ENCODE data around the gene SFXN5.

The SFXN5 gene

GRCh38 chr2:72952961-72953360, 118.6 kb downstream of the SFXN5 start:
- H3K36me3 ChIP-seq (ENCODE audit: control insufficient read depth, insufficient read depth, low read length): no peaks in the 10 kb centered on the region
- no peaks in the 10 kb centered on the region for H3K79me1 ChIP-seq (ENCODE audit: low read length)
- no peak overlapping the region for H2AK5ac ChIP-seq (ENCODE audit: low read length)
- no peak overlapping the region for H2BK120ac ChIP-seq (ENCODE audit: low read depth, low read length)
- no peak overlapping the region for H4K5ac ChIP-seq (ENCODE audit: low read length)
- WGBS (ENCODE audit: extremely low coverage, insufficient coverage, low lambda C conversion rate): no CpG with 5 or more reads among the region's 14 CpGs
- no peak overlapping the region for H4K8ac ChIP-seq (ENCODE audit: low read depth, low read length)
- no peak overlapping the region for H3K23ac ChIP-seq (ENCODE audit: low read length)
- H3K9ac ChIP-seq (ENCODE audit: low read length): no peak overlapping the region
- no peak overlapping the region for H2BK5ac ChIP-seq (ENCODE audit: low read length)
- no peak overlapping the region for H2BK15ac ChIP-seq (replicated peaks; ENCODE audit: low read depth)
- peaks cover 5% of the 10 kb centered on the region for H3K4me1 ChIP-seq (ENCODE audit: control insufficient read depth, low read depth, low read length)
- no peak overlapping the region for H3K56ac ChIP-seq (ENCODE audit: low read length)
- H3K27ac ChIP-seq (ENCODE audit: low read depth, low read length): no peak overlapping the region
- H3K4ac ChIP-seq (ENCODE audit: low read depth, low read length): no peak overlapping the region
- no peaks in the 10 kb centered on the region for H3K79me2 ChIP-seq (ENCODE audit: control insufficient read depth, insufficient read depth, low read length)
- H3K27me3 ChIP-seq (ENCODE audit: insufficient read depth, low read length, poor library complexity): no peaks in the 10 kb centered on the region
- H3K4me3 ChIP-seq (ENCODE audit: low read length): no peak overlapping the region
- no peak for DNase-seq
- no peak overlapping the region for H3K4me2 ChIP-seq (ENCODE audit: low read length)
- H3K18ac ChIP-seq (ENCODE audit: low read length): no peak overlapping the region

- H2AK5ac ChIP-seq (ENCODE audit: low read length): no peak overlapping the region
- H3K9ac ChIP-seq (ENCODE audit: low read length): no peak overlapping the region
- H3K4me2 ChIP-seq (ENCODE audit: low read length): no peak overlapping the region
- DNase-seq: peak; percentile 38
- H3K36me3 ChIP-seq (ENCODE audit: control insufficient read depth, insufficient read depth, low read length): no peaks in the 10 kb centered on the region
- H3K18ac ChIP-seq (ENCODE audit: low read length): peak overlapping the region; percentile 20
- peak overlapping the region; percentile 40 for H3K56ac ChIP-seq (ENCODE audit: low read length)
- no peak overlapping the region for H2BK5ac ChIP-seq (ENCODE audit: low read length)
- H3K4me3 ChIP-seq (ENCODE audit: low read length): no peak overlapping the region
- H3K27me3 ChIP-seq (ENCODE audit: insufficient read depth, low read length, poor library complexity): no peaks in the 10 kb centered on the region
- H3K79me1 ChIP-seq (ENCODE audit: low read length): no peaks in the 10 kb centered on the region
- no peak overlapping the region for H2BK15ac ChIP-seq (replicated peaks; ENCODE audit: low read depth)
- no peak overlapping the region for H3K4ac ChIP-seq (ENCODE audit: low read depth, low read length)
- no CpG with 5 or more reads among the region's 8 CpGs for WGBS (ENCODE audit: extremely low coverage, insufficient coverage, low lambda C conversion rate)
- peak overlapping the region; percentile 57 for H3K27ac ChIP-seq (ENCODE audit: low read depth, low read length)
- no peak overlapping the region for H4K5ac ChIP-seq (ENCODE audit: low read length)
- H4K8ac ChIP-seq (ENCODE audit: low read depth, low read length): no peak overlapping the region
- H2BK120ac ChIP-seq (ENCODE audit: low read depth, low read length): peak overlapping the region; percentile 6
- H3K79me2 ChIP-seq (ENCODE audit: control insufficient read depth, insufficient read depth, low read length): no peaks in the 10 kb centered on the region
- H3K4me1 ChIP-seq (ENCODE audit: control insufficient read depth, low read depth, low read length): peaks cover 5% of the 10 kb centered on the region
- no peak overlapping the region for H3K23ac ChIP-seq (ENCODE audit: low read length)
Measured at GRCh38 chr2:72952110-72952823, 119.2 kb downstream of the SFXN5 start.

- DNase-seq: peak; percentile 74
- H3K56ac ChIP-seq (ENCODE audit: low read length): peak overlapping the region; percentile 40
- H4K5ac ChIP-seq (ENCODE audit: low read length): no peak overlapping the region
- no peak overlapping the region for H3K23ac ChIP-seq (ENCODE audit: low read length)
- H2BK5ac ChIP-seq (ENCODE audit: low read length): peak overlapping the region; percentile 17
- peak overlapping the region; percentile 57 for H3K27ac ChIP-seq (ENCODE audit: low read depth, low read length)
- H2AK5ac ChIP-seq (ENCODE audit: low read length): no peak overlapping the region
- H2BK15ac ChIP-seq (replicated peaks; ENCODE audit: low read depth): no peak overlapping the region
- peak overlapping the region; percentile 20 for H3K18ac ChIP-seq (ENCODE audit: low read length)
- no CpG with 5 or more reads among the region's 8 CpGs for WGBS (ENCODE audit: extremely low coverage, insufficient coverage, low lambda C conversion rate)
- peaks cover 5% of the 10 kb centered on the region for H3K4me1 ChIP-seq (ENCODE audit: control insufficient read depth, low read depth, low read length)
- H3K4ac ChIP-seq (ENCODE audit: low read depth, low read length): no peak overlapping the region
- no peaks in the 10 kb centered on the region for H3K79me1 ChIP-seq (ENCODE audit: low read length)
- no peak overlapping the region for H3K4me3 ChIP-seq (ENCODE audit: low read length)
- H4K8ac ChIP-seq (ENCODE audit: low read depth, low read length): no peak overlapping the region
- no peak overlapping the region for H3K9ac ChIP-seq (ENCODE audit: low read length)
- H3K79me2 ChIP-seq (ENCODE audit: control insufficient read depth, insufficient read depth, low read length): no peaks in the 10 kb centered on the region
- no peak overlapping the region for H3K4me2 ChIP-seq (ENCODE audit: low read length)
- peak overlapping the region; percentile 6 for H2BK120ac ChIP-seq (ENCODE audit: low read depth, low read length)
- no peaks in the 10 kb centered on the region for H3K27me3 ChIP-seq (ENCODE audit: insufficient read depth, low read length, poor library complexity)
- no peaks in the 10 kb centered on the region for H3K36me3 ChIP-seq (ENCODE audit: control insufficient read depth, insufficient read depth, low read length)
Measured at GRCh38 chr2:72951303-72952095, 120.0 kb downstream of the SFXN5 start.

- Histone ChIP-seq H4K8ac (ENCODE audit: low read depth, low read length) (no peak overlapping the region), H3K18ac (ENCODE audit: low read length) (peak overlapping the region; percentile 0), H3K79me2 (ENCODE audit: control insufficient read depth, insufficient read depth, low read length) (no peaks in the 10 kb centered on the region), H3K4ac (ENCODE audit: low read depth, low read length) (no peak overlapping the region), H2AK5ac (ENCODE audit: low read length) (no peak overlapping the region), H2BK5ac (ENCODE audit: low read length) (no peak overlapping the region), H3K4me1 (ENCODE audit: control insufficient read depth, low read depth, low read length) (peaks cover 5% of the 10 kb centered on the region), H3K79me1 (ENCODE audit: low read length) (no peaks in the 10 kb centered on the region), H3K36me3 (ENCODE audit: control insufficient read depth, insufficient read depth, low read length) (no peaks in the 10 kb centered on the region), H3K27ac (ENCODE audit: low read depth, low read length) (no peak overlapping the region), H3K4me2 (ENCODE audit: low read length) (no peak overlapping the region), H3K9ac (ENCODE audit: low read length) (no peak overlapping the region), H3K27me3 (ENCODE audit: insufficient read depth, low read length, poor library complexity) (no peaks in the 10 kb centered on the region), H3K4me3 (ENCODE audit: low read length) (no peak overlapping the region), H2BK15ac (replicated peaks; ENCODE audit: low read depth) (no peak overlapping the region), H2BK120ac (ENCODE audit: low read depth, low read length) (peak overlapping the region; percentile 7), H3K23ac (ENCODE audit: low read length) (no peak overlapping the region), H4K5ac (ENCODE audit: low read length) (no peak overlapping the region), H3K56ac (ENCODE audit: low read length) (peak overlapping the region; percentile 17)
- no CpG with 5 or more reads among the region's 13 CpGs for WGBS (ENCODE audit: extremely low coverage, insufficient coverage, low lambda C conversion rate)
- DNase-seq: no peak
Measured at GRCh38 chr2:72950558-72951255, 120.8 kb downstream of the SFXN5 start.

- Histone ChIP-seq H2BK5ac (ENCODE audit: low read length) (no peak overlapping the region), H2BK120ac (ENCODE audit: low read depth, low read length) (no peak overlapping the region), H4K8ac (ENCODE audit: low read depth, low read length) (no peak overlapping the region), H3K4me3 (ENCODE audit: low read length) (no peak overlapping the region), H3K27me3 (ENCODE audit: insufficient read depth, low read length, poor library complexity) (no peaks in the 10 kb centered on the region), H3K56ac (ENCODE audit: low read length) (peak overlapping the region; percentile 5), H3K79me1 (ENCODE audit: low read length) (no peaks in the 10 kb centered on the region), H2BK15ac (replicated peaks; ENCODE audit: low read depth) (no peak overlapping the region), H3K4me1 (ENCODE audit: control insufficient read depth, low read depth, low read length) (peaks cover 5% of the 10 kb centered on the region), H3K4ac (ENCODE audit: low read depth, low read length) (no peak overlapping the region), H3K18ac (ENCODE audit: low read length) (no peak overlapping the region), H4K5ac (ENCODE audit: low read length) (no peak overlapping the region), H3K23ac (ENCODE audit: low read length) (no peak overlapping the region), H3K4me2 (ENCODE audit: low read length) (no peak overlapping the region), H3K9ac (ENCODE audit: low read length) (no peak overlapping the region), H2AK5ac (ENCODE audit: low read length) (no peak overlapping the region), H3K79me2 (ENCODE audit: control insufficient read depth, insufficient read depth, low read length) (no peaks in the 10 kb centered on the region), H3K27ac (ENCODE audit: low read depth, low read length) (no peak overlapping the region), H3K36me3 (ENCODE audit: control insufficient read depth, insufficient read depth, low read length) (no peaks in the 10 kb centered on the region)
- DNase-seq: no peak
- WGBS (ENCODE audit: extremely low coverage, insufficient coverage, low lambda C conversion rate): no CpG with 5 or more reads among the region's 4 CpGs
Measured at GRCh38 chr2:72949642-72950041, 121.9 kb downstream of the SFXN5 start.

Data from mesendoderm (in vitro differentiated cells).